Psoas muscle (tissue), 8 donors: ENCODE data around the gene TRIM15. TPM values are rescaled to one million over a fixed set of nuclear protein-coding genes. Genes with fewer than 3 reads are reported as not detected.

Experiments
- ATAC-seq, 4 donors: fragments of 200-7000 bp; cut with Tn5 transposase; one replicate each; pipeline ENCODE4 v1.9.1; 2020; ENCODE audit warnings: moderate library complexity in 3 of 4, mild to moderate bottlenecking in 2 of 4
- DNase-seq, 2 donors: peaks; one replicate each; pipeline ENCODE4 v3.0.0-alpha.2; 2020
- H3K27ac ChIP-seq: fragments of 200-600 bp; one replicate; pipeline ENCODE4 v1.8.0; 2022
- H3K27me3 ChIP-seq, 3 donors: fragments of 200-600 bp in 1 of 3; one replicate each; pipeline versions ENCODE4 v1.6.1 to v1.8.0; 2013 to 2022; ENCODE audit warnings: low read length in 2 of 3, mild to moderate bottlenecking in 2 of 3, moderate library complexity in 1 of 3; ENCODE audit not compliant: insufficient read depth in 3 of 3
- H3K36me3 ChIP-seq, 2 donors: fragments of 200-600 bp in 1 of 2; one replicate each; pipeline versions ENCODE4 v1.6.1 to v1.8.0; 2013 to 2022; ENCODE audit warnings: low read depth in 1 of 2, mild to moderate bottlenecking in 1 of 2, moderate library complexity in 1 of 2; ENCODE audit not compliant: insufficient read depth in 1 of 2
- H3K4me1 ChIP-seq: fragments of 200-600 bp; one replicate; pipeline ENCODE4 v1.8.0; 2022
- H3K4me3 ChIP-seq: fragments of 200-600 bp; one replicate; pipeline ENCODE4 v1.8.0; 2022; ENCODE audit warnings: mild to moderate bottlenecking
- H3K9me3 ChIP-seq: fragments of 200-600 bp; one replicate; pipeline ENCODE4 v1.8.0; 2022
- WGBS, 3 donors: extraction: QIAGEN DNeasy Blood & Tissue Kit; methylation state at CpG; one replicate each; pipeline versions ENCODE4 v1.1.6 to v1.1.7; 2013; 5-methylcytosine and 5-hydroxymethylcytosine counted together
- intact Hi-C, 2 donors: fragments of 100-400 bp; cut with DNase I; formaldehyde crosslinking; loops; one replicate each; pipeline versions ENCODE4 v1.11.0 to v1.14.2; 2022
- polyA plus RNA-seq, 3 donors: library from polyadenylated mRNA; stranded (reverse); fragments of 200-250 nt; gene quantifications; one replicate each; pipeline ENCODE4 v1.2.3, GENCODE V29; 2013
- total RNA-seq, 4 donors: library from RNA; stranded (reverse); fragmentation: NEBNext Ultra II Directional in 2 of 4; extraction: Animal tissue kit (Norgen Biotek cat#: 25700) in 2 of 4; gene quantifications; one replicate each; pipeline versions ENCODE4 v1.2.1 to v1.2.4, GENCODE V29; 2021 to 2023
- TF ChIP-seq, protein P1 (sequence below): fragments of 200-600 bp; IDR thresholded peaks from one replicate; pipeline ENCODE4 v1.8.0; 2022; ENCODE audit warnings: antibody characterized with exemption
- donor health status: healthy with polysubstance abuse.
- donor health status: DM: no; HTN: no; CAD: no; lungs with moderate emphysema.
- donor health status: Bipolar disorder and iron deficiency.
- donor health status: healthy.
- donor health status: DM: yes; HTN: yes; CAD: no.
- donor health status: DM: no; HTN: no; CAD: no.
- donor health status: DM: no; HTN: no; CAD: no.
- donor health status: DM: yes; HTN: yes; CAD: no.

The TRIM15 gene
- total and polyA plus RNA-seq, 7 donors, result 0.01 TPM; not detected in 6

DNA sequence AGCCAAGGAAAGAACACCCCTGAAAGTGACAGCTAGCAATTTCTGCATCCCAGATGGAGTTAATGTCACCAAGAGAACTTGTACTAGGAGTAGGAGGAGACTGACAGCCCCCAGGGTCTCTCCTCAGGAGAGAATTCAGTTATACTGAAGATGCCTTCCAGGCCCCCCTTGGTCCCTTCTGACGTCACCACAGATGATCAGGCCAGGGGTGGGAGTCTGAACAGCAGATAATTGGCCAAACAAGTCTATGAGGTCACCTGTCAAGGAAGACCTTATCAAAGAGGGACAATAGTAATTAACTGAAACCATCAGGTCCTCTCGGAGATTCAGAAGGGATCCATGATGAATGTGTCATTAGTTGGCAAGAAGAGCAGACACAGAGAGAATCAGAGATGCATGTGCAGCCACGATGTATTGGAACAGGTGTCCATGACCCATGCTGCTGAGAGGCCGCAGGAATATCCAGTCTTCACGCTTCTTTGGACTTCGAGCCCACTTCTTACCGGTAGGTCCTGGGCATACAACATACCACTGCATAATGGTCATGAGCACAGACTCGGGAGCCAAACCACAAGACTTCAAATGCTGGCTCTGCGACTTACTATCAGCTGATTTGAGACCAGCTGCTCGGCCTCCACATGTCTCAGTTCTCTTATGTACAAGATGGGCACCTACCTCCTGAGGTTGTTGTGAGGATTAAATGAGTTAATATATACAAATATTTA, 12.5 kb upstream of the TRIM15 start:
- Histone ChIP-seq H3K9me3 (no peaks in the 10 kb centered on the region), H3K36me3 (no peaks in the 10 kb centered on the region), H3K27ac (no peak overlapping the region), H3K4me1 (no peaks in the 10 kb centered on the region), H3K27me3 (peaks cover 0 to 16% (median 6%) of the 10 kb centered on the region in 3 donors), H3K4me3 (no peak overlapping the region)
- no peak for ATAC-seq
- intact Hi-C loops, result no loop called here
- TF ChIP-seq, protein P1, sequence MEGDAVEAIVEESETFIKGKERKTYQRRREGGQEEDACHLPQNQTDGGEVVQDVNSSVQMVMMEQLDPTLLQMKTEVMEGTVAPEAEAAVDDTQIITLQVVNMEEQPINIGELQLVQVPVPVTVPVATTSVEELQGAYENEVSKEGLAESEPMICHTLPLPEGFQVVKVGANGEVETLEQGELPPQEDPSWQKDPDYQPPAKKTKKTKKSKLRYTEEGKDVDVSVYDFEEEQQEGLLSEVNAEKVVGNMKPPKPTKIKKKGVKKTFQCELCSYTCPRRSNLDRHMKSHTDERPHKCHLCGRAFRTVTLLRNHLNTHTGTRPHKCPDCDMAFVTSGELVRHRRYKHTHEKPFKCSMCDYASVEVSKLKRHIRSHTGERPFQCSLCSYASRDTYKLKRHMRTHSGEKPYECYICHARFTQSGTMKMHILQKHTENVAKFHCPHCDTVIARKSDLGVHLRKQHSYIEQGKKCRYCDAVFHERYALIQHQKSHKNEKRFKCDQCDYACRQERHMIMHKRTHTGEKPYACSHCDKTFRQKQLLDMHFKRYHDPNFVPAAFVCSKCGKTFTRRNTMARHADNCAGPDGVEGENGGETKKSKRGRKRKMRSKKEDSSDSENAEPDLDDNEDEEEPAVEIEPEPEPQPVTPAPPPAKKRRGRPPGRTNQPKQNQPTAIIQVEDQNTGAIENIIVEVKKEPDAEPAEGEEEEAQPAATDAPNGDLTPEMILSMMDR, result no peak
- DNase-seq, result no peak
- WGBS, 3 donors, result 47 to 56% (median 48%) methylated on average over 10 of the region's 10 CpGs

DNA sequence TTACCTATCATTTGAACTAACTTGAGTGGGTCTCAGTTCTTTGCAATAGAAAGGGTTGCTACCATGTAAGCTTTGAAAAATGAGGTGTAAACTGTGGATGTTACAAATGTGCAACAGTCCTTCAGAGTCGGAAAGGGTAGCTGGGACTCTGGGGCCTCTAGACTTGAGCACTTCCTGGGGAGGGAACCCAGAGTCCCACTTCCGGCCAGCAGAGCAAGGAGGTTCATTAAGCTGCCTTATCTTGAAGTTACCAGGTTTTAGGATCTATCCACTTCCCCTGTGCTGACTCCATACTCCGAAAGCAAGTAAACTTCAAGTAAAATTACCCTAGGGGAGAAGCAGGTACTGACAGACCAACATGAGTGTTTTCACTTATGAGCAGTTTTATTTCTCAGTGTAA, 11.8 kb upstream of the TRIM15 start:
- ATAC-seq, result no peak
- WGBS, 3 donors, result 57 to 76% (median 63%) methylated on average over 3 of the region's 3 CpGs
- Histone ChIP-seq H3K9me3 (no peaks in the 10 kb centered on the region), H3K27me3 (peaks cover 0 to 15% (median 6%) of the 10 kb centered on the region in 3 donors), H3K27ac (no peak overlapping the region), H3K4me1 (no peaks in the 10 kb centered on the region), H3K4me3 (no peak overlapping the region), H3K36me3 (no peaks in the 10 kb centered on the region)
- no peak for DNase-seq
- TF ChIP-seq, protein P1, result no peak
- intact Hi-C loops, result no loop called here

DNA sequence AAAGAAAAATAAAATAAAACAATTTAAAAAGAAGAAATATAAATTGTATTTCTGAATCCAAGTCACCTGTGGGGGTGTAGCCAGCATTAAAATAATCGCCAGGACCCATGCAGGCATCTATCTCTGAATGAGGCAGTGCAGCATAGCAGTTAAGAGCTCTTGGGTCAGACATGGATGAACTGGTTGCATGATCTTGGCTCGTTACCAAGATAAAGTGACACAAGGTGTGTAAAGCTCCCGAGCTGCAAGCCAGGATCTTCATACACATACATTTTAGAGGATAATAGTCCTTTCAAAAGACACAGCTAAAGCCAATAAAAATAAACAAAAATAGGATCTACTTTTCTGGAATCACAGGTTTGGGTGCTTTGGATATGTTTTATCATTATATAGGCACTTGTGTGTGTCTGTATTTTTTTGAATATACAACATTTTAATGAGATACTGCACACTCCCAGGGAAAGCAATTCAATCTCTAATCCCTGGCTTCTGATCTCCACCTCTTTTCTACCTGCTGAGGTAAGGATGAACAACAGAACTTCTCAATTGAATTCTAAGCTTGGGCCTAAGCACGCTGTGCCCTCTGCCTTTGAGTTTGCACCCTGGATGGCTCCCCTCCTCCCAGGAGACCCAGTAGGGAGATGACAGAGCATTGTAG, 11.2 kb upstream of the TRIM15 start:
- TF ChIP-seq, protein P1, result no peak
- Histone ChIP-seq H3K4me3 (no peak overlapping the region), H3K9me3 (no peaks in the 10 kb centered on the region), H3K27me3 (peaks cover 0 to 10% (median 2%) of the 10 kb centered on the region in 3 donors), H3K4me1 (no peaks in the 10 kb centered on the region), H3K36me3 (no peaks in the 10 kb centered on the region), H3K27ac (no peak overlapping the region)
- ATAC-seq (no peak), DNase-seq (no peak)
- intact Hi-C loops, result no loop called here
- WGBS, 3 donors, result 65 to 71% (median 67%) methylated on average over 4 of the region's 4 CpGs

DNA sequence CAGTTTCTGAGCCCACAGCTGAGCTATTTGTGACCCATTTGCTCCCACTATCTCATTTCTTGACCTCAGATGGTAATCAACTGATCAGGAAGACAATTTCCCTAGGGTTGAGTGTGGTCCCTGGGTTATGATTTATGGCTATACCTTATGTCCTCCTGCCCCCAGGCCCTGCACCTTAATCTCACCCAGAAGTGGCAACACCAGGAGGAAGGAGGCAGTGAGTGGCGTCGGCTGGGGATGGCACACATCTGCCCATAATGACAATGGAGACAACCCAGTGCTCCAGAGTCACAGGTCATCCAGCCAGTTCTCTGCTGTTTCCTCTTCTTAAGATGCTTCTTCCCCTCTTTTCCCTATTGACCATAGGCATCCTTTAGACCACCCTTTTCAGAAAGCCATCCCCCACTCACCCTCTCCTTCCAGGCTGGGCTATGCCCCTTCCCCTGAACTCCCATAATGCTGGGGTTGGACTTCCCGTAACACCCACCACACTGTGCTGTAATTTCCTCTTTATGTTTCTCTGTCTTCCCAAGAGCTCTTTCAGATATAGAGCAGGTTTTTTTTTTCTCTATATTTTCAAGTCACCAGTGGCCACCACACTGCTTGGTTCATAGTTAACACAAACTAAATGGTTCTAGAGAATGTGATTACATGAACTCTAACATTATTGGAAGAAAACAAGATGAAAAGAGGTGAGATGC, 10.3 kb upstream of the TRIM15 start:
- H3K27ac ChIP-seq, result no peak overlapping the region
- no peak for ATAC-seq
- no peak for DNase-seq
- WGBS, 3 donors, result 66 to 90% (median 78%) methylated on average over 3 of the region's 3 CpGs
- H3K9me3 ChIP-seq, result no peaks in the 10 kb centered on the region
- intact Hi-C loops, result no loop called here
- H3K4me1 ChIP-seq, result no peaks in the 10 kb centered on the region
- TF ChIP-seq, protein P1, result no peak
- no peak overlapping the region for H3K4me3 ChIP-seq
- H3K36me3 ChIP-seq, result no peaks in the 10 kb centered on the region
- peaks cover 0 to 2% (median under 1%) of the 10 kb centered on the region in 3 donors for H3K27me3 ChIP-seq
